Smooth muscle cell of bladder (primary cell): ENCODE data around the gene MPDZ. TPM values are rescaled to one million over a fixed set of nuclear protein-coding genes. Genes with fewer than 3 reads are reported as not detected.

Experiments used
- total RNA-seq: library from RNA; depleted of rRNA; stranded (reverse); fragments of >200 nt; gene quantifications from 2 replicates; pipeline ENCODE4 v1.2.3, GENCODE V29; 2014

MPDZ gene
- 47.5 and 81.4 TPM in 2 replicates for total RNA-seq

GRCh38 chr9:13279284-13280141 lies at the start of gene MPDZ:
Gene MPDZ (minus strand): TSS chr9:13279692. CDS start chr9:13250315, 29,377 bp downstream.

